H1 (cell line): Measurements from ENCODE around the gene IGLL5. TPM values are rescaled to one million over a fixed set of nuclear protein-coding genes. Genes with fewer than 3 reads are reported as not detected.

ENCODE experiments used
- CBX8 ChIP-seq: fragments of 300-800, 300-1000 bp; sonication (generic); IDR thresholded peaks from 2 replicates; pipeline ENCODE4 v1.7.1; 2016; ENCODE audit warnings: low read depth, low read length, borderline replicate concordance
- POLR2AphosphoS5 ChIP-seq: IDR thresholded peaks from 2 replicates; pipeline ENCODE4 v1.6.1; 2011; ENCODE audit warnings: low read depth, low read length
- polyA plus RNA-seq, 7 experiments: library from polyadenylated mRNA; depleted of rRNA in 3 of 7; stranded (reverse) in 5 of 7; unstranded in 2 of 7; fragments of >200 nt in 5 of 7; fragments of 200-250 nt in 2 of 7; gene quantifications; 1 replicate in 5 of 7; 2 replicates in 1 of 7; 4 replicates in 1 of 7; pipeline versions ENCODE4 v1.2.1 to v1.2.3, GENCODE V29; 2011 to 2013; ENCODE audit warnings: missing spikeins in 2 of 7, mixed read lengths in 2 of 7
- total RNA-seq: library from RNA; stranded (reverse); fragmentation: NEBNext Ultra II Directional; extraction: Animal tissue kit (Norgen Biotek cat#: 25700); gene quantifications from 2 replicates; pipeline ENCODE4 v1.2.1, GENCODE V29; 2021

The IGLL5 gene
- total and polyA plus RNA-seq, 2 of the 8 experiments (the other 6 are each of a cell fraction or from before 2014, with no cell fraction given) = not detected

GRCh38 chr22:22927196-22927887 lies 39.7 kb downstream of the IGLL5 start (continued):
- TF ChIP-seq POLR2AphosphoS5 = no peak
- no peak for TF ChIP-seq CBX8
